Activated T-cell treated with anti-CD3 and anti-CD28 coated beads, Interleukin-2, amount 50 U/mL, for 4 hours (primary cell): ENCODE data around the gene CRNKL1. TPM values are rescaled to one million over a fixed set of nuclear protein-coding genes. Genes with fewer than 3 reads are reported as not detected.
A peak's percentile ranks its signal among the peaks of the same experiment; 100 is the strongest.

Experiments used
- ATAC-seq, 2 donors: fragments of 200-7000 bp; cut with Tn5 transposase; one replicate each; pipeline ENCODE4 v1.10.0; 2021
- DNase-seq: peaks from one replicate; pipeline ENCODE4 v3.0.0-alpha.2; 2020
- H3K27me3 Mint-ChIP-seq: one replicate; pipeline ENCODE4 v1.8.0; 2021; ENCODE audit warnings: low read depth, mixed read lengths
- H3K36me3 Mint-ChIP-seq: one replicate; pipeline ENCODE4 v1.8.0; 2022; ENCODE audit warnings: mixed read lengths; ENCODE audit not compliant: insufficient read depth
- H3K4me1 Mint-ChIP-seq: one replicate; pipeline ENCODE4 v1.8.0; 2021; ENCODE audit warnings: low read depth, mixed read lengths
- H3K4me3 Mint-ChIP-seq: one replicate; pipeline ENCODE4 v1.8.0; 2021; ENCODE audit warnings: mild to moderate bottlenecking, moderate library complexity, mixed read lengths
- H3K9me3 Mint-ChIP-seq: one replicate; pipeline ENCODE4 v1.8.0; 2021; ENCODE audit warnings: mixed read lengths
- total RNA-seq, 3 donors: library from RNA; stranded (reverse); gene quantifications; one replicate each; pipeline ENCODE4 v1.2.1, GENCODE V29; 2021

CRNKL1 gene
- total RNA-seq, 3 donors from 2014 or later: 24.0 to 25.9 (median 24.3) TPM

- no peak for ATAC-seq
- DNase-seq: no peak
- Mint-ChIP-seq H3K27me3 (no peaks in the 10 kb centered on the region), H3K4me1 (no peaks in the 10 kb centered on the region), H3K4me3 (no peak overlapping the region), H3K36me3 (peaks cover 18% of the 10 kb centered on the region), H3K9me3 (no peaks in the 10 kb centered on the region)
Observed at GRCh38 chr20:20031790-20032189, 20.5 kb downstream of the CRNKL1 start.

- Mint-ChIP-seq H3K36me3 (peaks cover 15% of the 10 kb centered on the region), H3K9me3 (no peaks in the 10 kb centered on the region), H3K4me3 (no peak overlapping the region), H3K4me1 (peaks cover 8% of the 10 kb centered on the region), H3K27me3 (no peaks in the 10 kb centered on the region)
- ATAC-seq: no peak
- no peak for DNase-seq
Observed at GRCh38 chr20:20027284-20027683, 25.0 kb downstream of the CRNKL1 start.

GRCh38 chr20:20024942-20025341, 27.3 kb downstream of the CRNKL1 start:
- no peak for ATAC-seq
- H3K36me3 Mint-ChIP-seq: peaks cover 12% of the 10 kb centered on the region
- no peaks in the 10 kb centered on the region for H3K9me3 Mint-ChIP-seq
- no peak overlapping the region for H3K4me3 Mint-ChIP-seq
- no peaks in the 10 kb centered on the region for H3K27me3 Mint-ChIP-seq
- H3K4me1 Mint-ChIP-seq: peaks cover 28% of the 10 kb centered on the region
- DNase-seq: no peak

GRCh38 chr20:20023395-20023794, 28.9 kb downstream of the CRNKL1 start:
- Mint-ChIP-seq H3K4me1 (peaks cover 43% of the 10 kb centered on the region), H3K9me3 (no peaks in the 10 kb centered on the region), H3K27me3 (no peaks in the 10 kb centered on the region), H3K36me3 (peaks cover 16% of the 10 kb centered on the region), H3K4me3 (no peak overlapping the region)
- DNase-seq (no peak), ATAC-seq (no peak)

GRCh38 chr20:20022498-20022897, 29.8 kb downstream of the CRNKL1 start:
- Mint-ChIP-seq H3K4me3 (no peak overlapping the region), H3K27me3 (no peaks in the 10 kb centered on the region), H3K9me3 (no peaks in the 10 kb centered on the region), H3K4me1 (peaks cover 51% of the 10 kb centered on the region), H3K36me3 (peaks cover 16% of the 10 kb centered on the region)
- DNase-seq (no peak), ATAC-seq (peak; percentile 62 to 66)

GRCh38 chr20:20021835-20022234, 30.4 kb downstream of the CRNKL1 start:
- ATAC-seq: no peak
- no peaks in the 10 kb centered on the region for H3K27me3 Mint-ChIP-seq
- peaks cover 16% of the 10 kb centered on the region for H3K36me3 Mint-ChIP-seq
- no peaks in the 10 kb centered on the region for H3K9me3 Mint-ChIP-seq
- no peak overlapping the region for H3K4me3 Mint-ChIP-seq
- peaks cover 54% of the 10 kb centered on the region for H3K4me1 Mint-ChIP-seq
- DNase-seq: no peak

- no peaks in the 10 kb centered on the region for H3K27me3 Mint-ChIP-seq
- peak overlapping the region; percentile 35 for H3K4me3 Mint-ChIP-seq
- DNase-seq (no peak), ATAC-seq (no peak)
- peaks cover 16% of the 10 kb centered on the region for H3K36me3 Mint-ChIP-seq
- no peaks in the 10 kb centered on the region for H3K9me3 Mint-ChIP-seq
- H3K4me1 Mint-ChIP-seq: peaks cover 59% of the 10 kb centered on the region
Observed at GRCh38 chr20:20020908-20021307, 31.4 kb downstream of the CRNKL1 start.

GRCh38 chr20:20019123-20019522, 33.1 kb downstream of the CRNKL1 start:
- H3K27me3 Mint-ChIP-seq: no peaks in the 10 kb centered on the region
- no peaks in the 10 kb centered on the region for H3K9me3 Mint-ChIP-seq
- H3K4me3 Mint-ChIP-seq: peak overlapping the region; percentile 90
- DNase-seq (no peak), ATAC-seq (no peak)
- H3K4me1 Mint-ChIP-seq: peaks cover 62% of the 10 kb centered on the region
- H3K36me3 Mint-ChIP-seq: peaks cover 13% of the 10 kb centered on the region

GRCh38 chr20:20018366-20018765, 33.9 kb downstream of the CRNKL1 start:
- H3K27me3 Mint-ChIP-seq: no peaks in the 10 kb centered on the region
- H3K9me3 Mint-ChIP-seq: no peaks in the 10 kb centered on the region
- peaks cover 60% of the 10 kb centered on the region for H3K4me1 Mint-ChIP-seq
- DNase-seq: no peak
- no peak for ATAC-seq
- peak overlapping the region; percentile 90 for H3K4me3 Mint-ChIP-seq
- H3K36me3 Mint-ChIP-seq: peaks cover 7% of the 10 kb centered on the region

- DNase-seq (no peak), ATAC-seq (peak; percentile 5 to 17)
- Mint-ChIP-seq H3K36me3 (peaks cover 7% of the 10 kb centered on the region), H3K27me3 (no peaks in the 10 kb centered on the region), H3K9me3 (no peaks in the 10 kb centered on the region), H3K4me3 (peak overlapping the region; percentile 90), H3K4me1 (peaks cover 59% of the 10 kb centered on the region)
Observed at GRCh38 chr20:20017844-20018185, 34.5 kb downstream of the CRNKL1 start.

GRCh38 chr20:20017001-20017843, 35.0 kb downstream of the CRNKL1 start, which contains the start of gene NAA20:
NAA20 (plus strand) TSS chr20:20017362; CDS start chr20:20017397, 35 bp downstream.
- Mint-ChIP-seq H3K4me3 (peak within 1 kb of the TSS; percentile 90), H3K9me3 (no peaks in the 10 kb centered on the region)

GRCh38 chr20:20014659-20015058, 37.6 kb downstream of the CRNKL1 start:
- peaks cover 32% of the 10 kb centered on the region for H3K4me1 Mint-ChIP-seq
- DNase-seq (no peak), ATAC-seq (no peak)
- no peaks in the 10 kb centered on the region for H3K9me3 Mint-ChIP-seq
- H3K36me3 Mint-ChIP-seq: peaks cover 3% of the 10 kb centered on the region
- peaks cover 8% of the 10 kb centered on the region for H3K27me3 Mint-ChIP-seq
- H3K4me3 Mint-ChIP-seq: no peak overlapping the region

More at GRCh38 chr20:20017001-20017843, 35.0 kb downstream of the CRNKL1 start, which contains the start of gene NAA20:
- peaks cover 7% of the 10 kb centered on the region for H3K36me3 Mint-ChIP-seq
- peak; percentile 98 for ATAC-seq
- H3K27me3 Mint-ChIP-seq: no peaks in the 10 kb centered on the region
- peak; percentile 87 for DNase-seq
- H3K4me1 Mint-ChIP-seq: peaks cover 54% of the 10 kb centered on the region

GRCh38 chr20:20012541-20012940, 39.7 kb downstream of the CRNKL1 start:
- Mint-ChIP-seq H3K9me3 (no peaks in the 10 kb centered on the region), H3K36me3 (no peaks in the 10 kb centered on the region), H3K4me3 (no peak overlapping the region), H3K27me3 (peaks cover 13% of the 10 kb centered on the region), H3K4me1 (peaks cover 11% of the 10 kb centered on the region)
- no peak for ATAC-seq
- no peak for DNase-seq

- Mint-ChIP-seq H3K36me3 (no peaks in the 10 kb centered on the region), H3K27me3 (peaks cover 20% of the 10 kb centered on the region), H3K9me3 (no peaks in the 10 kb centered on the region), H3K4me3 (no peak overlapping the region), H3K4me1 (peaks cover 4% of the 10 kb centered on the region)
- DNase-seq (no peak), ATAC-seq (no peak)
Observed at GRCh38 chr20:20010639-20011500, 41.4 kb downstream of the CRNKL1 start.
